Right lobe of liver (tissue), 4 donors: ENCODE data around the gene VGLL4.

Experiments
- POLR2A ChIP-seq: fragments of 450-650 bp; IDR thresholded peaks from one replicate; pipeline ENCODE4 v1.6.1; 2017; ENCODE audit warnings: antibody characterized with exemption, mild to moderate bottlenecking
- TF ChIP-seq, protein P1 (sequence below), 4 donors: fragments of 200-600 bp in 3 of 4; fragments of 450-650 bp in 1 of 4; IDR thresholded peaks; one replicate each; pipeline versions ENCODE4 v1.5.1 to v1.8.0; 2016 to 2022; ENCODE audit warnings: antibody characterized with exemption in 4 of 4, mild to moderate bottlenecking in 2 of 4
- donor health status: DM: no; HTN: no; CAD: no.
- donor health status: DM: no; HTN: no; CAD: no.
- donor health status: DM: no; HTN: yes; CAD: no.

DNA sequence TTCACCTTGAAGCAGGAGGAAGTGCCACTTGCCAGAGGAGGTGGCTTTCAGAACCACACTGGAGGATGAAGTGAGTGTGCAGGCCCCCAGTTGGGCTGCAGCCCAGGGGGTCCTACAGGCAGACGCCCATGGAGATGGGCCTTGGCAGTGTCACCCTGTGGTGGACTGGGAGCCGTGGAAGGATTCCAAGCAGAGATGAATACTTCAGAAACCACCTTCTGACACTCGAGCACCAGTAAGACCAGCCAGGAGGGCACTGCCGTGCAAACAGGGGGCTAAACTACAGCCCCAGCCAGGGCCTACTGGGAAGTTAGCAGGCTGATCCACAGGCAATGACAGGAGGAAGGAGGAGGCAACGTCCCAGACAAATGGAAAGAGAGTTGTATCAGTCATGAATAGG is 55.4 kb downstream of the VGLL4 start:
- TF ChIP-seq, protein P1, sequence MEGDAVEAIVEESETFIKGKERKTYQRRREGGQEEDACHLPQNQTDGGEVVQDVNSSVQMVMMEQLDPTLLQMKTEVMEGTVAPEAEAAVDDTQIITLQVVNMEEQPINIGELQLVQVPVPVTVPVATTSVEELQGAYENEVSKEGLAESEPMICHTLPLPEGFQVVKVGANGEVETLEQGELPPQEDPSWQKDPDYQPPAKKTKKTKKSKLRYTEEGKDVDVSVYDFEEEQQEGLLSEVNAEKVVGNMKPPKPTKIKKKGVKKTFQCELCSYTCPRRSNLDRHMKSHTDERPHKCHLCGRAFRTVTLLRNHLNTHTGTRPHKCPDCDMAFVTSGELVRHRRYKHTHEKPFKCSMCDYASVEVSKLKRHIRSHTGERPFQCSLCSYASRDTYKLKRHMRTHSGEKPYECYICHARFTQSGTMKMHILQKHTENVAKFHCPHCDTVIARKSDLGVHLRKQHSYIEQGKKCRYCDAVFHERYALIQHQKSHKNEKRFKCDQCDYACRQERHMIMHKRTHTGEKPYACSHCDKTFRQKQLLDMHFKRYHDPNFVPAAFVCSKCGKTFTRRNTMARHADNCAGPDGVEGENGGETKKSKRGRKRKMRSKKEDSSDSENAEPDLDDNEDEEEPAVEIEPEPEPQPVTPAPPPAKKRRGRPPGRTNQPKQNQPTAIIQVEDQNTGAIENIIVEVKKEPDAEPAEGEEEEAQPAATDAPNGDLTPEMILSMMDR (IDR thresholded peaks at IDR 0.05) = no peak
- TF ChIP-seq POLR2A = no peak
